Measurements from ENCODE around the gene S100A9.
A peak's percentile ranks its signal among the peaks of the same experiment; 100 is the strongest.

Gene S100A9

GRCh38 chr1:153370146-153370545 is 12.5 kb downstream of the S100A9 start:
- Histone ChIP-seq H3K27me3 (replicated peaks) (no peaks in the 10 kb centered on the region), H3K27ac (no peak overlapping the region), H3K4me3 (ENCODE audit: low read depth, low read length) (no peak overlapping the region), H3K36me3 (replicated peaks) (no peaks in the 10 kb centered on the region)
- DNase-seq = no peak
- no peak for TF ChIP-seq CTCF (IDR thresholded peaks at IDR 0.05; ENCODE audit: low read depth, low read length, missing control alignments)
- in situ Hi-C loops (cut with HindIII; ENCODE audit: low pct_ligation_motif_present, low sequenced_read_pairs) = loop anchor here (25.0 kb wide), 1 partner anchor 117 kb away; no protein-coding TSS in a partner anchor

- no peaks in the 10 kb centered on the region for H3K27me3 ChIP-seq (replicated peaks)
- no peak overlapping the region for H3K4me3 ChIP-seq (ENCODE audit: low read depth, low read length)
- in situ Hi-C loops (cut with HindIII; ENCODE audit: low pct_ligation_motif_present, low sequenced_read_pairs) = loop anchor here (25.0 kb wide), 1 partner anchor 116 kb away; no protein-coding TSS in a partner anchor
- DNase-seq = no peak
- H3K36me3 ChIP-seq (replicated peaks) = no peaks in the 10 kb centered on the region
- no peak overlapping the region for H3K27ac ChIP-seq
- no peak for TF ChIP-seq CTCF (IDR thresholded peaks at IDR 0.05; ENCODE audit: low read depth, low read length, missing control alignments)
Observed at GRCh38 chr1:153371231-153371630, 13.6 kb downstream of the S100A9 start.

GRCh38 chr1:153372571-153372970 is 14.9 kb downstream of the S100A9 start:
- H3K27me3 ChIP-seq (replicated peaks) = no peaks in the 10 kb centered on the region
- no peaks in the 10 kb centered on the region for H3K36me3 ChIP-seq (replicated peaks)
- H3K4me3 ChIP-seq (ENCODE audit: low read depth, low read length) = no peak overlapping the region
- no peak overlapping the region for H3K27ac ChIP-seq
- in situ Hi-C loops (cut with HindIII; ENCODE audit: low pct_ligation_motif_present, low sequenced_read_pairs) = loop anchor here (25.0 kb wide), 1 partner anchor 115 kb away; no protein-coding TSS in a partner anchor
- TF ChIP-seq CTCF (IDR thresholded peaks at IDR 0.05; ENCODE audit: low read depth, low read length, missing control alignments) = no peak
- DNase-seq = no peak

- H3K27ac ChIP-seq = no peak overlapping the region
- no peak overlapping the region for H3K4me3 ChIP-seq (ENCODE audit: low read depth, low read length)
- no peaks in the 10 kb centered on the region for H3K36me3 ChIP-seq (replicated peaks)
- no peaks in the 10 kb centered on the region for H3K27me3 ChIP-seq (replicated peaks)
- TF ChIP-seq CTCF (IDR thresholded peaks at IDR 0.05; ENCODE audit: low read depth, low read length, missing control alignments) = no peak
- DNase-seq = no peak
- in situ Hi-C loops (cut with HindIII; ENCODE audit: low pct_ligation_motif_present, low sequenced_read_pairs) = loop anchor here (25.0 kb wide), 1 partner anchor 113 kb away; no protein-coding TSS in a partner anchor
Observed at GRCh38 chr1:153374071-153374470, 16.4 kb downstream of the S100A9 start.

- DNase-seq = peak; percentile 35
- no peak within 1 kb of the TSS for H3K27ac ChIP-seq
- no peaks in the 10 kb centered on the region for H3K36me3 ChIP-seq (replicated peaks)
- no peak for TF ChIP-seq CTCF (IDR thresholded peaks at IDR 0.05; ENCODE audit: low read depth, low read length, missing control alignments)
- no peaks in the 10 kb centered on the region for H3K27me3 ChIP-seq (replicated peaks)
- no peak within 1 kb of the TSS for H3K4me3 ChIP-seq (ENCODE audit: low read depth, low read length)
- in situ Hi-C loops (cut with HindIII; ENCODE audit: low pct_ligation_motif_present, low sequenced_read_pairs) = no loop called here
Observed at GRCh38 chr1:153375511-153375910, 17.9 kb downstream of the S100A9 start, which contains the start of gene S100A12. Gene S100A12, minus strand, starts transcription at chr1:153375621. Its CDS starts 1,029 bp downstream, at chr1:153374592.

- no peak for DNase-seq
- Histone ChIP-seq H3K27ac (no peak overlapping the region), H3K4me3 (ENCODE audit: low read depth, low read length) (no peak overlapping the region), H3K36me3 (replicated peaks) (no peaks in the 10 kb centered on the region), H3K27me3 (replicated peaks) (no peaks in the 10 kb centered on the region)
- in situ Hi-C loops (cut with HindIII; ENCODE audit: low pct_ligation_motif_present, low sequenced_read_pairs) = no loop called here
- no peak for TF ChIP-seq CTCF (IDR thresholded peaks at IDR 0.05; ENCODE audit: low read depth, low read length, missing control alignments)
Observed at GRCh38 chr1:153379591-153379990, 21.9 kb downstream of the S100A9 start.

Measured in brain microvascular endothelial cell (primary cell).